Measurements from ENCODE around the gene CRTC2.
"Not testable (repeated sequence)": the region's sequence is repeated elsewhere in the genome, so short reads cannot be mapped to it uniquely, and the experiment has no call there.

CRTC2 gene

GRCh38 chr1:153912349-153912748 lies 46.1 kb downstream of the CRTC2 start:
- DNase-seq = no peak
- Histone ChIP-seq H3K27me3 (no peaks in the 10 kb centered on the region), H3K4me3 (no peak overlapping the region), H3K36me3 (peaks cover 0 to 16% (median 0%) of the 10 kb centered on the region in 3 donors), H3K4me1 (peaks cover 0 to 21% (median 7%) of the 10 kb centered on the region in 4 donors), H3K9me3 (no peaks in the 10 kb centered on the region), H3K27ac (no peak overlapping the region)
- TF ChIP-seq CTCF (IDR thresholded peaks at IDR 0.05) = no peak
- intact Hi-C loops (cut with DNase I; ENCODE audit: low total_unique reads) = no loop called here

- H3K27me3 ChIP-seq; H3K27ac ChIP-seq; intact Hi-C loops (cut with DNase I; ENCODE audit: low total_unique reads); H3K9me3 ChIP-seq; DNase-seq; H3K4me3 ChIP-seq: not testable (repeated sequence)
- peaks cover 0 to 16% (median 5%) of the 10 kb centered on the region in 4 donors for H3K4me1 ChIP-seq
- peaks cover 0 to 19% (median 0%) of the 10 kb centered on the region in 3 donors for H3K36me3 ChIP-seq
These were observed 47.9 kb downstream of the CRTC2 start for GRCh38 chr1:153910560-153910959.

- H3K27me3 ChIP-seq = no peaks in the 10 kb centered on the region
- intact Hi-C loops (cut with DNase I; ENCODE audit: low total_unique reads) = no loop called here
- no peak overlapping the region for H3K27ac ChIP-seq
- H3K36me3 ChIP-seq = peaks cover 0 to 13% (median 0%) of the 10 kb centered on the region in 3 donors
- no peak for TF ChIP-seq CTCF (IDR thresholded peaks at IDR 0.05)
- no peaks in the 10 kb centered on the region for H3K9me3 ChIP-seq
- H3K4me3 ChIP-seq = no peak overlapping the region
- H3K4me1 ChIP-seq = peaks cover 0 to 25% (median 16%) of the 10 kb centered on the region in 4 donors
- no peak for DNase-seq
These were observed 50.3 kb downstream of the CRTC2 start for GRCh38 chr1:153908071-153908470.

GRCh38 chr1:153907134-153907533 lies 51.3 kb downstream of the CRTC2 start:
- intact Hi-C loops (cut with DNase I; ENCODE audit: low total_unique reads) = no loop called here
- no peaks in the 10 kb centered on the region for H3K27me3 ChIP-seq
- H3K27ac ChIP-seq = no peak overlapping the region
- peaks cover 0 to 13% (median 0%) of the 10 kb centered on the region in 3 donors for H3K36me3 ChIP-seq
- no peak overlapping the region for H3K4me3 ChIP-seq
- H3K4me1 ChIP-seq = peaks cover 0 to 25% (median 13%) of the 10 kb centered on the region in 4 donors
- DNase-seq = no peak
- TF ChIP-seq CTCF (IDR thresholded peaks at IDR 0.05) = no peak
- H3K9me3 ChIP-seq = no peaks in the 10 kb centered on the region

- peak overlapping the region in 1 of 2 donors; percentile 27 for H3K27ac ChIP-seq
- TF ChIP-seq CTCF (IDR thresholded peaks at IDR 0.05) = no peak
- peaks cover 0 to 13% (median 0%) of the 10 kb centered on the region in 3 donors for H3K36me3 ChIP-seq
- H3K4me3 ChIP-seq = no peak overlapping the region
- intact Hi-C loops (cut with DNase I; ENCODE audit: low total_unique reads) = no loop called here
- no peaks in the 10 kb centered on the region for H3K9me3 ChIP-seq
- peaks cover 0 to 25% (median 12%) of the 10 kb centered on the region in 4 donors for H3K4me1 ChIP-seq
- DNase-seq = no peak
- no peaks in the 10 kb centered on the region for H3K27me3 ChIP-seq
These were observed 52.0 kb downstream of the CRTC2 start for GRCh38 chr1:153906396-153906795.

- H3K9me3 ChIP-seq; intact Hi-C loops (cut with DNase I; ENCODE audit: low total_unique reads); H3K4me3 ChIP-seq; DNase-seq; H3K27me3 ChIP-seq: not testable (repeated sequence)
- Histone ChIP-seq H3K36me3 (peaks cover 0 to 13% (median 0%) of the 10 kb centered on the region in 3 donors), H3K27ac (peak overlapping the region; percentile 27 to 67), H3K4me1 (peaks cover 0 to 25% (median 12%) of the 10 kb centered on the region in 4 donors)
These were observed 52.5 kb downstream of the CRTC2 start for GRCh38 chr1:153905908-153906307.

Data from tibial artery (tissue), 4 donors.